CD8-positive, alpha-beta memory T cell (primary cell): ENCODE measurements around the gene ACSBG1. TPM values are rescaled to one million over a fixed set of nuclear protein-coding genes. Genes with fewer than 3 reads are reported as not detected.
"Not testable (repeated sequence)": the region's sequence is repeated elsewhere in the genome, so short reads cannot be mapped to it uniquely, and the experiment has no call there.

Source experiments
- CTCF ChIA-PET: fragments of 350-600 bp; sonication (Branson Sonifier 250); formaldehyde crosslinking; loops from one replicate; lab custom pipeline; 2021; ENCODE audit warnings: antibody characterized with exemption; lab: Charles Lee
- POLR2A ChIA-PET: fragments of 350-600 bp; sonication (Branson Sonifier 250); formaldehyde crosslinking; loops from one replicate; lab custom pipeline; 2021; ENCODE audit warnings: antibody characterized with exemption; lab: Charles Lee
- DNase-seq, 5 donors: peaks; one replicate each; pipeline versions ENCODE4 v3.0.0 to v3.0.0-alpha.2; 2020 to 2022; ENCODE audit warnings: mixed read lengths in 1 of 5
- H3K27ac ChIP-seq: one replicate; pipeline ENCODE4 v1.7.0; 2013; ENCODE audit warnings: low read depth, mild to moderate bottlenecking, low read length, moderate library complexity
- H3K27me3 ChIP-seq: 2 replicates; pipeline ENCODE4 v1.7.0; 2013; ENCODE audit warnings: low read length, mild to moderate bottlenecking; ENCODE audit not compliant: insufficient read depth, poor library complexity, severe bottlenecking
- H3K36me3 ChIP-seq: 2 replicates; pipeline ENCODE4 v1.7.0; 2013; ENCODE audit warnings: mild to moderate bottlenecking, low read length, moderate library complexity; ENCODE audit not compliant: insufficient read depth
- H3K4me1 ChIP-seq: 2 replicates; pipeline ENCODE4 v1.7.0; 2013; ENCODE audit warnings: mild to moderate bottlenecking, low read length, moderate library complexity; ENCODE audit not compliant: insufficient read depth
- H3K4me3 ChIP-seq: 2 replicates; pipeline ENCODE4 v1.7.0; 2013; ENCODE audit warnings: mild to moderate bottlenecking, low read length
- H3K9me3 ChIP-seq: 2 replicates; pipeline ENCODE4 v1.7.0; 2013; ENCODE audit warnings: mild to moderate bottlenecking, low read length
- H3K27ac Mint-ChIP-seq, 8 donors: one replicate each; pipeline ENCODE4 v1.8.0; 2020 to 2021; ENCODE audit warnings: mixed read lengths in 8 of 8, mild to moderate bottlenecking in 6 of 8, inconsistent platforms in 3 of 8, moderate library complexity in 3 of 8
- H3K27me3 Mint-ChIP-seq, 2 donors: one replicate each; pipeline ENCODE4 v1.8.0; 2020 to 2021; ENCODE audit warnings: mixed read lengths in 2 of 2, mild to moderate bottlenecking in 1 of 2, moderate library complexity in 1 of 2
- H3K36me3 Mint-ChIP-seq, 3 donors: one replicate each; pipeline ENCODE4 v1.8.0; 2020 to 2021; ENCODE audit warnings: mixed read lengths in 3 of 3, inconsistent platforms in 1 of 3, mild to moderate bottlenecking in 1 of 3
- H3K4me1 Mint-ChIP-seq, 3 donors: one replicate each; pipeline ENCODE4 v1.8.0; 2020 to 2021; ENCODE audit warnings: mixed read lengths in 3 of 3, inconsistent platforms in 1 of 3, mild to moderate bottlenecking in 1 of 3
- H3K4me3 Mint-ChIP-seq, 7 donors: one replicate each; pipeline ENCODE4 v1.8.0; 2020 to 2021; ENCODE audit warnings: mixed read lengths in 7 of 7, mild to moderate bottlenecking in 6 of 7, moderate library complexity in 4 of 7, inconsistent platforms in 2 of 7
- H3K9me3 Mint-ChIP-seq, 5 donors: one replicate each; pipeline ENCODE4 v1.8.0; 2020 to 2022; ENCODE audit warnings: mixed read lengths in 5 of 5, mild to moderate bottlenecking in 3 of 5, moderate library complexity in 2 of 5, inconsistent platforms in 1 of 5
- polyA plus RNA-seq: library from polyadenylated mRNA; unstranded; fragments of 300-500 nt; fragmentation: Illumina TruSeq; gene quantifications from one replicate; pipeline ENCODE4 v1.2.3, GENCODE V29; 2021
- total RNA-seq, 2 experiments: library from RNA; stranded (reverse); gene quantifications; one replicate each; pipeline ENCODE4 v1.2.3, GENCODE V29; 2021

Gene ACSBG1
- total and polyA plus RNA-seq, 3 experiments from 2014 or later: 0.06 TPM; not detected in 2

DNA sequence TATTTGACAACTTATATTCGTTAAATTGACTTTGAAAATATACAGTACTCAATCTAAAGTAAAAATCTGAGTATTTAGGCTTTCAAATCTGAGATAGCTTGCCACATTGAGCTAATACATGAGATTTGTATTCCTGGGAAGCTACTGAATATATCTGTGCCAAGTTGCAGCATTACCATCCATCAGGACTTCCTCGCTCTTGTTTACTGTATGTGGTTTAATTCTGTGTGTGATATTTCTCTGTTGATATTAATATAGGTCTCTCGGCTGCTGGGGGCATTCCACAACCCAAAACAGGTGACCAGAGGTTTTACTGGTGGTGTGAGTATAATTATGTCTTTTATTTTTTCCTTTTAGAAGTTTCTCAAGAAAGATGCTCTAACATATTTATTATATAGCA lies 79.4 kb downstream of the ACSBG1 start:
- Histone ChIP-seq H3K4me3 (no peak overlapping the region), H3K4me1 (peaks cover 19% of the 10 kb centered on the region), H3K27me3 (no peaks in the 10 kb centered on the region), H3K36me3 (no peaks in the 10 kb centered on the region), H3K9me3 (no peaks in the 10 kb centered on the region), H3K27ac (no peak overlapping the region)
- no peaks in the 10 kb centered on the region for H3K27me3 Mint-ChIP-seq
- peak overlapping the region in 1 of 8 donors; percentile 75 for H3K27ac Mint-ChIP-seq
- H3K9me3 Mint-ChIP-seq: no peaks in the 10 kb centered on the region
- POLR2A ChIA-PET: no interaction called here
- no peak for DNase-seq
- CTCF ChIA-PET: interaction anchor here (0.8 to 2.1 kb wide), 2 partner anchors 23 to 40 kb away, joined by 3 to 7 read pairs; no protein-coding TSS in a partner anchor
- H3K4me3 Mint-ChIP-seq: no peak overlapping the region
- peaks cover 0 to 52% (median 4%) of the 10 kb centered on the region in 3 donors for H3K36me3 Mint-ChIP-seq
- H3K4me1 Mint-ChIP-seq: peaks cover 22 to 32% (median 24%) of the 10 kb centered on the region in 3 donors

DNA sequence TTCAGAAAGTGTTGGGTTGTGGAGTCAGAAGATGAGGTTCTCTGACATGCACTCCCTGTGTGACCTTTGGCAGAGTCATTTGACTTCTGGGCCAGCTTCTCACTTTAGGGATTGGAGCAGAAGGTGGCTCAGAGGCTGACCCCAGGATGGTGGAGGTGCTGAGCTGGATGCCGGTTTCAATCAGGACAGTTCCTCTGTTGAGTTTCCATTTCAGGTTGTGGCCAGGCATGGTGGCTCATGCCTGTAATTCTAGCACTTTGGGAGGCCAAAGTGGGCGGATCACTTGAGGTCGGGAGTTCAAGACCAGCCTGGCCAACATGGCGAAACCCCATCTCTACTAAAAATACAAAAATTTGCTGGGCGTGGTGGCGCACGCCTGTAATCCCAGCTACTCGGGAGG lies 83.3 kb downstream of the ACSBG1 start:
- peaks cover 30% of the 10 kb centered on the region for H3K4me1 ChIP-seq
- H3K4me3 ChIP-seq, H3K9me3 Mint-ChIP-seq, H3K27ac ChIP-seq, H3K27me3 ChIP-seq, H3K36me3 ChIP-seq, H3K9me3 ChIP-seq, H3K27me3 Mint-ChIP-seq, DNase-seq: not testable (repeated sequence)
- ChIA-PET CTCF (interaction anchor here (4.1 kb wide), 1 partner anchor 20 kb away, joined by 17 read pairs; the partner anchor contains the start of gene CIB2), POLR2A (interaction anchor here (0.5 kb wide), 1 partner anchor 22 kb away, joined by 3 read pairs; no protein-coding TSS in a partner anchor)
- Mint-ChIP-seq H3K36me3 (peaks cover 0 to 27% (median 0%) of the 10 kb centered on the region in 3 donors), H3K4me3 (peak overlapping the region; percentile 61 to 95 (median 92)), H3K27ac (peak overlapping the region in 4 of 8 donors; percentile 22 to 92 (median 76)), H3K4me1 (peaks cover 37 to 52% (median 44%) of the 10 kb centered on the region in 3 donors)

- H3K27me3 ChIP-seq: no peaks in the 10 kb centered on the region
- peaks cover 37 to 51% (median 44%) of the 10 kb centered on the region in 3 donors for H3K4me1 Mint-ChIP-seq
- no peaks in the 10 kb centered on the region for H3K36me3 ChIP-seq
- DNase-seq: no peak
- POLR2A ChIA-PET: interaction anchor here (0.5 to 0.6 kb wide), 2 partner anchors 23 to 73 kb away, joined by 3 read pairs; partner anchors contain the start of gene TBC1D2B
- H3K4me3 Mint-ChIP-seq: peak overlapping the region; percentile 87 to 98 (median 94)
- peaks cover 0 to 3% of the 10 kb centered on the region in 2 donors for H3K27me3 Mint-ChIP-seq
- H3K4me1 ChIP-seq: peaks cover 30% of the 10 kb centered on the region
- H3K36me3 Mint-ChIP-seq: peaks cover 0 to 19% (median 0%) of the 10 kb centered on the region in 3 donors
- CTCF ChIA-PET: interaction anchor here (1.0 to 4.1 kb wide), 5 partner anchors 15 to 90 kb away, joined by 3 to 17 read pairs (median 4); partner anchors contain the start of gene CIB2
- H3K4me3 ChIP-seq: peak overlapping the region; percentile 70
- H3K9me3 Mint-ChIP-seq: no peaks in the 10 kb centered on the region
- peak overlapping the region; percentile 54 for H3K27ac ChIP-seq
- H3K9me3 ChIP-seq: no peaks in the 10 kb centered on the region
- peak overlapping the region; percentile 2 to 99 (median 86) for H3K27ac Mint-ChIP-seq
These were observed 84.3 kb downstream of the ACSBG1 start for GRCh38 chr15:78149805-78150751.

- H3K4me1 Mint-ChIP-seq: peaks cover 35 to 49% (median 44%) of the 10 kb centered on the region in 3 donors
- no peaks in the 10 kb centered on the region for H3K9me3 ChIP-seq
- peaks cover 30% of the 10 kb centered on the region for H3K4me1 ChIP-seq
- peaks cover 0 to 16% (median 0%) of the 10 kb centered on the region in 3 donors for H3K36me3 Mint-ChIP-seq
- no peaks in the 10 kb centered on the region for H3K9me3 Mint-ChIP-seq
- ChIA-PET POLR2A (interaction anchor here (0.7 to 1.5 kb wide), 6 partner anchors 9 to 1217 kb away, joined by 3 to 6 read pairs (median 5); partner anchors contain the start of genes IREB2 and SKIC8), CTCF (interaction anchor here (0.8 to 4.1 kb wide), 6 partner anchors 10 to 91 kb away, joined by 3 to 17 read pairs (median 4); partner anchors contain the start of gene CIB2)
- H3K4me3 Mint-ChIP-seq: peak within 1 kb of the TSS; percentile 88 to 98 (median 95)
- peaks cover 0 to 3% of the 10 kb centered on the region in 2 donors for H3K27me3 Mint-ChIP-seq
- no peaks in the 10 kb centered on the region for H3K36me3 ChIP-seq
- no peaks in the 10 kb centered on the region for H3K27me3 ChIP-seq
- peak; percentile 98 to 100 (median 99) for DNase-seq
- peak within 1 kb of the TSS; percentile 74 for H3K4me3 ChIP-seq
- peak within 1 kb of the TSS; percentile 68 for H3K27ac ChIP-seq
- peak within 1 kb of the TSS; percentile 75 to 99 (median 90) for H3K27ac Mint-ChIP-seq
These were observed 85.1 kb downstream of the ACSBG1 start, which contains the start of gene IDH3A for GRCh38 chr15:78149068-78149804. TSS of gene IDH3A (plus strand) at chr15:78149362. CDS start at chr15:78149404, 42 bp downstream.

GRCh38 chr15:78148392-78149067 lies 85.8 kb downstream of the ACSBG1 start:
- Histone ChIP-seq H3K27ac (peak overlapping the region; percentile 68), H3K4me3 (peak overlapping the region; percentile 74), H3K9me3 (no peaks in the 10 kb centered on the region), H3K36me3 (no peaks in the 10 kb centered on the region), H3K4me1 (peaks cover 30% of the 10 kb centered on the region), H3K27me3 (no peaks in the 10 kb centered on the region)
- POLR2A ChIA-PET: interaction anchor here (0.7 to 1.5 kb wide), 6 partner anchors 9 to 1216 kb away, joined by 3 to 6 read pairs (median 5); partner anchors contain the start of genes IREB2 and SKIC8
- no peaks in the 10 kb centered on the region for H3K9me3 Mint-ChIP-seq
- CTCF ChIA-PET: interaction anchor here (0.8 to 4.1 kb wide), 4 partner anchors 10 to 91 kb away, joined by 3 to 17 read pairs (median 4); partner anchors contain the start of gene CIB2
- H3K36me3 Mint-ChIP-seq: peaks cover 0 to 16% (median 0%) of the 10 kb centered on the region in 3 donors
- peaks cover 0 to 3% of the 10 kb centered on the region in 2 donors for H3K27me3 Mint-ChIP-seq
- peaks cover 35 to 48% (median 44%) of the 10 kb centered on the region in 3 donors for H3K4me1 Mint-ChIP-seq
- peak overlapping the region; percentile 88 to 97 (median 93) for H3K4me3 Mint-ChIP-seq
- DNase-seq: no peak
- H3K27ac Mint-ChIP-seq: peak overlapping the region; percentile 75 to 96 (median 90)

- Mint-ChIP-seq H3K9me3 (no peaks in the 10 kb centered on the region), H3K4me3 (peak overlapping the region; percentile 22 to 92 (median 64)), H3K27me3 (peaks cover 0 to 3% of the 10 kb centered on the region in 2 donors), H3K27ac (peak overlapping the region in 4 of 8 donors; percentile 12 to 77 (median 48)), H3K36me3 (peaks cover 3 to 10% (median 4%) of the 10 kb centered on the region in 3 donors), H3K4me1 (peaks cover 27 to 39% (median 35%) of the 10 kb centered on the region in 3 donors)
- Histone ChIP-seq H3K4me3 (no peak overlapping the region), H3K4me1 (peaks cover 22% of the 10 kb centered on the region), H3K36me3 (no peaks in the 10 kb centered on the region), H3K27ac (no peak overlapping the region), H3K27me3 (no peaks in the 10 kb centered on the region), H3K9me3 (no peaks in the 10 kb centered on the region)
- POLR2A ChIA-PET: no interaction called here
- DNase-seq: no peak
- CTCF ChIA-PET: interaction anchor here (0.8 to 4.1 kb wide), 2 partner anchors 17 to 48 kb away, joined by 3 to 17 read pairs; partner anchors contain the start of gene CIB2
These were observed 86.8 kb downstream of the ACSBG1 start for GRCh38 chr15:78147566-78147965.
